Endothelial cell of hepatic sinusoid (primary cell): ENCODE data around the gene NOL4L.

Experiments used
- in situ Hi-C: cut with HindIII; loops from 2 replicates; pipeline ENCODE4 v1.10.0; 2017; ENCODE audit warnings: low sequenced_read_pairs

NOL4L gene

DNA sequence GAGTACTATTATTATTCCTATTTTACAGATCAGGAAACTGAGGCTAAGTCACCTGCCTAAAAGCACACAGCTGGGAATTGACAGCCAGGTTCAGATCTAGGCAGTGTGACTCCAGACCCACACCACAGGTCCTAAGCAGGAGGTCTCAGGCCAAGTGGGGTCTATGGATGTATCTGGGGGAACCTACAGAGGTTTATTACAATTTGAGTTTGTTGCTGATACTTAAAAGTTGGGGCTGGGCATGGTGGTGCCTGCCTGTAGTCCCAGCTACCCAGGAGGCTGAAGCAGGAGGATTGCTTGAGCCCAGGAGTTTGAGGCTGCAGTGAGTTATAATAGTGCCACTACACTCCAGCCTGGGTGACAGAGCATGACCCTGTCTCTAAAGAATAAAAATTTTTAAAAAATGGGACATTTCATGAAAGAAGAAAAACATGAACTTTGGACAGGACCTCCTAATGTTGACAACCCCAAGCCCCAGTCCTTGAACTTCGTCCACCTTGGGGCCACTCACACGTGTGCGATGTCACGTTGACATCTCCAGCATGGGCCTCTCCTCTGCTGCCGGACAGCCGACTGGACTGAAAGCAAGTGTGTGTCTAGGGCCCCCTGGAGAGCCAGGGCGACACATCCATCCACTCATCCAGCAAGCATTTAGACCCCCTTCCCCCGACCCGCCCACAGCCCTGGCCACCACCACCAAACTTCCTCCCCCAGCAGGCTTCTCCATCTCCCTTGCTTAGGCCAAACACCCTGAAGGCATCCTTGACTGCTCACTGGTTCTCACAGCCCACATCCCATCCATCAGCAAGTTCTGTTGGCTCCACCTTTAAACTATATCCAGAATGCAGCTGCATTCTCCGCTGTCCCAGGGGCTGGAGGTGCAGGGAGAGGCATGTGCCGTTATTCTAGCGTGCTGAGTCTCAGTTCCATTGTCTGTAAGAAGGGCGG, 40.0 kb downstream of the NOL4L start:
- in situ Hi-C loops, result no loop called here

DNA sequence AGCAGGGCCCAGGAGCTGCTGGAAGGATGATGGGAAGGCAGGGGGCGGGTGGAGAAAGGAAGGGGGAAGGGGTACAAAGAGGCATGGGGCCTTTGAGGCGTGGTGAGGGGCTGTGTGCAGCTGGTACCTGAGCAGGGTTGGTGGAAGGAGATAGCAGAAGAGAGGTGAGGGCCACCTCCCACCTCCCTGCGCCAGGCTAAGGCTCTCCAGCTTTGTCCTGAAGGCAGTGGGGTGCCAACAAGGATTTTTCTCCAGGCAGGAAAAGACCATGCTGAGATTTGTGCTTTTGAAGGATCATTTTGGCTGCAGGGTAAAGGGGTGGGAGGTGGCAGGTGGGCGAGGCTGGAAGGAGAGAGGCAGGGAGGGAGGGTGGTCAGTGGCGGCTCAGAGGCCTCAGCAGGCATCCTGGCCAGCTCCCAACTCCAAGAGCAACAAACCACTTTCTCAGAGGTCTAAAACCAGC, 40.8 kb downstream of the NOL4L start:
- in situ Hi-C loops, result no loop called here

DNA sequence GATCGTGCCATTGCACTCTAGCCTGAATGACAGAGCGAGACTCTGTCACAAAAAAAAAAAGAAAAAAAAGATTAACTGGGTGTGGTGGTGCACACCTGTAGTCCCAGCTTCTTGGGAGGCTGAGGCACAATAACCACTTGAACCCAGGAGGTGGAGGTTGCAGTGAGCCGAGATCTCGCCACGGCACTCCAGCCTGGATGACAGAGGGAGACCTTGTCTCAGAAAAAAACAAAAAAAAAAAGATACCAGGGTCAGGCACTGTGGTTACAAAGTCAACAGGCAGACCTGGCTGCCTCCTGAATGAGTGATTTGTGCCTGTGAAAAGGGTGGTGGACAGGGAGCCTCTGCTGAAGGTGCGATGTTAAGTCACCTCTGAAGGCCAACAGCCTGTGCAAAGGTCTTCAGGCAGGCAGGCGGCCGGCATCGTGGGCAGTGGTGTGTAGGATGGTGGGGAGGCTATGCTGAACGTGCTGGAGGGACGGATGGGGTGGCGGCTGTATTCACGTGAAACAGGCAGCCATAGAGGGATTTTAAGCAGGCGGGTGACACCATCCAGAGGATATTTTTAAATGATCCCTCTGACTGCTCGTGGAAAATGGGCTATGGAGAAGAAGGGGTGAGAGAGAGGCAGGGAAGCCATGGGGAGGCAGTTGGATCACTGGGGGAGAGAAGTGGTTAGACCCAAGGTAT, 41.4 kb downstream of the NOL4L start:
- in situ Hi-C loops, result no loop called here

DNA sequence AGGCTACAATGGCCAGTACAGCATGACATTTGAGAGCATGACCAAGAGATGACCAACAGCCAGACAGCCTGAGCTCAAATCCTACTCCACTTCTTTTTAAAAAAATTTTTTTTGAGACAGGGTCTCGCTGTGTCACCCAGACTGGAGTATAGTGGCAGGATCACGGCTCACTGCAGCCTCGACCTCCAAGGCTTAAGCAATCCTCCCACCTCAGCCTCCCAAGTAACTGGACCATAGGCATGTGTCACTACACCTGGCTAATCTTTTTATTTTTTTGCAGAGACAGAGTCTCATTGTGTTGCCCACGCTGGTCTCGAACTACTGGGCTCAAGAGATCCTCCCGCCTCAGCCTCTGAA, 42.9 kb downstream of the NOL4L start:
- in situ Hi-C loops, result no loop called here

DNA sequence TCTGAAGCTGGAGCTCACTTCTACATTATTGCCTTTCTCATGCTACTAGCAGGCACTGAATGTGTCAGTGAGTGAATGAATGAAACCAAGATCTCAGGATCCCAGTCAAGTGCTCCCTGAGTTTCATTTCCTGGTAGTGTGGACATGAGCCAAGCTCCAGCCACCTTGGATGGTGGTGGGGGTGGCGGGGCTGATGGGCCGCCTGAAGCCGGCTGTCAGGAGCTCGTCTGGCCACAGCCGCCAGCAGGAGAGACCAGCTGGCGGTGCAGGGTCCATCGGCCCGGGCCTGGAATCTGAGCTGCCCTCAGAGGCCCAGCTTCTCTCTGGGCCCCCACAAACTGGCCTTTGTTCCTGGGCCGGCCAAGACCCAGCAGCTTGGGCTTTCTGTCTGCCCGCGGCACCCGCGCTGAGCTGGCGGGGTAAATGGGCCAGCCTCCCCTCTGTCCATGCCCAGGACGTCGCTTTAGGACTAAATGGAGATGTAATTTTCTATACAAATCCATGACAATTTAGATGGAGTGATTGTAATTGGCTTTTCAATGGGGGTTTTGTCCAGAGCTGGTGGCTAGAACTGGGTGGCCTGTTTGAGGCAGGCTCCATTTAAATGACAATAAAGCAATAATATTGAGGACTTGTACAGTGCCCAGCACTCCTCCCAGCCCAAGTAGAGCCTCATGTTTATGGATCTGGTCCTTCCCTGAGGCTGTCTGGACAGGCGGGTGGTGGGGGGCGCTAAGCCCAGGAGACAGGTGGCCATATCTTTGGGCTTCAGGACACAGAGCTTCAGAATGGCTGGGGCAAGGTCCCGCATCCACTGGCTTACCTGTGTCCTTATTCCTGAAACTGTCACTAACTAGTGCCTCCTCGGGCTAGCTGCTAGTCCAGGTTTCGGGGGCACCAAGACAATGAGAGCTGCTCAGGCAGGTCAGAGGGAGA, 43.5 kb downstream of the NOL4L start:
- in situ Hi-C loops, result no loop called here

DNA sequence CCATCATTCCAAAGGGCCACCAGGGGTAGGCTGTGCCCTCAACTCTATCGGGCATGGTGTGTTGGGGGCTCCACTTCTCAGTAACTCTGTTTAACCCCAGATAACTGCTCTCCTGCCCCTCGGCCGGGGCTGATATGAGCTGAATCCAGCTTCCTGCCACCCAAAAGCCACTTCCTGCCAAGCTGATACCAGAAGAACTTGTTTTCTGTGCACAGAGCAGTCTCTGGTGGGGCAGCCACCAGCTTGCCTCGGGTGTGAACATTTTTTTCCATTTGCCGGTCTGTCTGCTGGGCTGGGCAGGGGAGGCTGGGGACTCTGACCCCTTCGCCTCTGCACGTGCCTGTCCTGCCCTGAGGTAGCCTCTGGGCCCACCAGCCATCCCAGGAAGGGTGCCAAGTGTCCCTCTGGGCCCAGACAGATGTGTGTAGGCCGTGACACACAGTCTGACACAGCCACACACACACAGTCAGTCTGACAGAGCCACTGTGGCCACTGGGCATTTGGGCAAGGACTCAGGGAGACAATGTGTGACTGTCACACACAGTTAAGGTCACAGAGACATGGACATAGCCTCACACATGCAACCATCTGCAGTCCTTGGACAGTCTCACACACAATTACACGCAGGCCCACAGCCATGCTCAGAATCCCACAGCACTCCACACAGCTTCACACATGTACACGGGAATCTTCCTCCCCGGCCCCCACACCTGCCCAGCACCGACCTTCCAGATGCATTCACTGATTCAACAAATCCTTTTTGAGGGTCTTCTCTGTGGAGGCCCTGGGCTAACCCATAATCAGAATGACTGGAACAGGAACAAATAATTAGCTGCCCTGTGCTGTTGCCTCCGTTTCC, 45.1 kb downstream of the NOL4L start:
- in situ Hi-C loops, result no loop called here

DNA sequence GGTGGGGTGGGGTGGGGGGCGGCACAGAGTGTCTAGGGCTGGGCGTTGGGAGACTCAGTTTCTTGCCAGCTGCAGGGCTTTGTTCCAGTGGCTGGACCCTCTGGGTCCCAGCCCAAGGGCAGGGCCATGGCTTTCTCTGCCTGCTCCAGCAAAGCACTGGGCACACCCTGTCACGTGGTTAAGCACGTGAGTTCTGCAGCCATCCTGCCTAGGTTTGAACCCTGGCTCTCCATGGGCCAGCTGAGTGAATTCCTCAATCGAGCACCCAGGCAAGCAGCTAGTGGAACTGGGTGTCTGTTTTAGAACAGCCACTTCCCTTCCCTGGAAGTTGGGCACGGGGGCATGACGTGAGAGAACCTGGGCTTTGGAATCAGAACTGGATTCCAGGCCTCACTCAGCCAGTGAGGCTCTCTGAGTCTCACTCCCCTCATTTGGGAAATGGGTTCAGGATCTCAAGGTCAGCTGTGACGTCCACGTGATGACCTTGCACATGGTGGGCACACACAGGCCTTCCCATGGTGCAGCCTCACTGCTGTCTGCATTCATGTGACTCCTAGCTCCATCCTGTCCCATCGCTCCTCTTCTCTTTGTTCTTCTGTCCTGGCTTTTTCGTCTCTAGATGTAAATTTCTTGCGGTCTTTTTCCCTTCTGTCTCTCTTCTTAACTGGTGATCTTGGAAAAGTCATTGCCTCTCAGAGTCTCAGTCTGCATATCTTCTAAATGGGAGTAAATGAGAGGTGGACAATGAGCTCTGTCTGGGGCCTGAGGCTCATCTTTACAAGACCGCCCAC, 45.9 kb downstream of the NOL4L start:
- in situ Hi-C loops, result no loop called here

DNA sequence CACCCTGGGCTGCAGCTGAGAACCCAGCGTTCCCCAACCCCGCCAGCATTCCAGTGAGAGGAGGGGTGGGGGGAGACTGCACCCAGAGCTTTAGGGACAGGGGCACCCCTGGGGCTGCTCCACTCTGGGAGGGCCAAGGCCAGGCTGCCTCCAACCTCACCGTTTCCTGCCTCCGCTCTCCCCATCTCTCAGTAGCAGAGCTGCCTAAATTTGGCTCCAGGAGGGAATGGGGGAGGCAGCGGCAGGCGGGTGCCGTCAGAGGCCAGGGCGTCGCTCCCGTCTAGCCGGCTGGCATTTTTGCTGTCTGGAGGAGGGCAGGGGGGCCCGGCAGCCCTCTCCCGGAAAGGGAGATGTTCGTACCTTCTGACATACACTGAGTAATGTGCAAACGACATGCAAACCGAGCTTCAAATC, 46.6 kb downstream of the NOL4L start:
- in situ Hi-C loops, result no loop called here

DNA sequence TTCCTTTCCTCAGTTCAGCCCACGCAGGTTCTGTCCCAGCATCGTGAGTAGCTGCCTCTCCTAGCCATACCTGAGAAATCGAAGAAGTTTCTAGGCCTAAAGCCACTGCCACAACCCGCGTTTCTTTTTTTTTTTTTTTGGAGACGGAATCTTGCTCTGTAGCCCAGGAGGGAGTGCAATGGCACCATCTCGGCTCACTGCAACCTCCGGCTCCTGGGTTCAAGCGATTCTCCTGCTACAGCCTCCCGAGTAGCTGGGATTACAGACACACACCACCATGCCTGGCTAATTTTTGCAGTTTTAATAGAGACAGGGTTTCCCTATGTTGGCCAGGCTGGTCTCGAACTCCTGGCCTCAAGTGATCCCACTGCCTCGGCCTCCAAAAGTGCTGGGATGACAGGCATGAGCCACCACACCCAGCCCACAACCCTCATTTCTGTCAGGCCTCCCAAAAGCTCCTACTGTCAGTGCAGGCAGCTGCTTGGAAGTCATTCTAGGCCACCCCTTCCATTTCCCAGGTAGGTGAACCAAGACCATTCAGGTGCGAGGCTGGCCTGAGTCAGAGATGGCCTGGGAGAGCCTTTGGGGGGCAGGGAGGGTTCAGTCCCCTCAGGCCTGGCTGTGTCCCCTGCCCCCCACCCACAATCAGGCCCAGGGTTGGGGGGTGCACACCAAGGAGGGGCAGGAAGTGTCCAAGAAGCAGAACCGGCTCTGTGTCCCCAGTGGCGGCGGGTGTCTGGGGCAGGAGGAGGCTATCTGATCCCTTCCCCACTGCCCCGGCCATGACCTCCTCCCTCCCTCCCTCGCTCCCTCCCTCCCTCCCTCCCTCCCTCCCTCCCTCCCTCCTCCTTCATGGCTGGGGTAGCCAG, 47.2 kb downstream of the NOL4L start:
- in situ Hi-C loops, result no loop called here

DNA sequence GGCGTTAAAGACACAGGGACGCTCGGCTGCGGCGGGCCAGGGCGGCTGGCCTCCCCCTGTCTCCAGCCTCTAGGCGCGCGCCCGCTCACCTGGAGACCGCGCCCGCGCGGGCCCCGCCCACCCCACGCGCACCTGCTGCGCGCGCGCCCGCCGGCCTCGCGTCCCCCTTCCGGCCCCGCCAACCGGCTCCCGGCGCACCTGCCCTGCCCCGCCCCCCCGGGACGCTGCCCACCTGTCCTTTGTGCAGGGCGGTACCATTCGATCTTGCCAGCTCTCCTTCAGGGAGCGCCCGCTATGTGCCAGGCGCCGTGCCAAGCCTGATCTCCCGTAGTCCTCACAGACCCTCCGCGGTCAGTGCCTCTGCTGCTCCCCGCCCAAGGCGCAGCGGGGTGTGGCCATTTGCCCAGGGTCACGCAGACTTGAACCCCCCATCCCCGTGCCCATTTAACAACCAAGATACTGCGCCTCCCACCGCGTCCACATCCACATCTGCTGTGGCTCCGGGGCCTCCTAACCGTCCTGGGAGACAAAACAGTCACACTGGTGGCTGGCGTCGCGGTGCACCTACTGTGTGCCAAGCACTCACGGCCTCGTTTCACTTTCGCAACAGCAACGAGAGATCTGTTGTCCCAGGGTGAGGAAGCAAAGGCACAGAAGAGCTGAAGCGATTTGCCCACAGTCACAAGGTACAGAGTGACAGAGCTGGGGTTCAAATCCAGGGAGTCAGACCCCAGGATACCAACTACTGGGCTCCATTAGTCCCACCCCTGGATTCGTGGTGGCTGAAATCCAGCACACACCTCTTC, 48.1 kb downstream of the NOL4L start:
- in situ Hi-C loops, result no loop called here

DNA sequence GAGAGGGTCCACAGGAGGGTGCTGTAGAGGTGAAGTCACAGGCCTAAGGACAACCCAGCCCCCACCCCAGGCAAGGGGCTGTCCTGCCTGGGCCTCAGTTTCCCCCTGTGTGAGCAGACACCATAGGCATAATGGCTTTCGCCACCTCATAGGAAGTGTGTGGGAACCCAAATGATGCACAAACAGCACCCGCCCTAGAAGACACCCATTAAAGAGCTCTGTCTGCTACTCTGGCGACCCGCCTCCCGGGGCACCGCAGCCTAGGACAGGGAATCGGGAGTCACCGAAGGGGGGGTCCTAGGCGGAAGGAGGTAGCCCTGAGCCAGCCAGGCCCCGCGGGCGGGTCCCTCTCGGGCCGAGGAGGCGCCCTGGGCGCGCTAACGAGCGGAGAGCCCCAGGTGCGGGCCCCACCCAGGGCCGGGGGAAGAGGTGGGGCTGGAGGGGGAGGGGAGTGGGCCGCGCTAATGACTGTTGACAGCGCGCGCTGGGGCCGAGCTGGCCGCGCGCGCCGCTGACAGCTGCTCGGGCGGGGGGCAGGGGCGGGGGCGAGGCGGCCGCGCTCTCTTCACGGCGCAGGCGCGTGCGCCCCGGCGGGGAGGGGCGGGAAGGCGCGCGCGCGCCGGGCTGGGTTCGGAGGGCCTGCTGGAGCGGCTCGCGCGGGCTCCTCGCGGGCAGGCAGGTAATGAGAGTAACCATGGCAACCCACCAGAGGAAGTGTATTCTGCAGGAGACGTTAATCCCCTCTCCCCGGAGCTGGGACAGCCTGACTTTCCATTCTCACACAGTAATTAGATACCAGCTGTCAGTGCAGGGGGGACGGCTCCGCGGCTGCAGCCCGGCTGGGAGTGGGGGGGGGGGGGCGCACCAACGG, 48.9 kb downstream of the NOL4L start:
- in situ Hi-C loops, result no loop called here

DNA sequence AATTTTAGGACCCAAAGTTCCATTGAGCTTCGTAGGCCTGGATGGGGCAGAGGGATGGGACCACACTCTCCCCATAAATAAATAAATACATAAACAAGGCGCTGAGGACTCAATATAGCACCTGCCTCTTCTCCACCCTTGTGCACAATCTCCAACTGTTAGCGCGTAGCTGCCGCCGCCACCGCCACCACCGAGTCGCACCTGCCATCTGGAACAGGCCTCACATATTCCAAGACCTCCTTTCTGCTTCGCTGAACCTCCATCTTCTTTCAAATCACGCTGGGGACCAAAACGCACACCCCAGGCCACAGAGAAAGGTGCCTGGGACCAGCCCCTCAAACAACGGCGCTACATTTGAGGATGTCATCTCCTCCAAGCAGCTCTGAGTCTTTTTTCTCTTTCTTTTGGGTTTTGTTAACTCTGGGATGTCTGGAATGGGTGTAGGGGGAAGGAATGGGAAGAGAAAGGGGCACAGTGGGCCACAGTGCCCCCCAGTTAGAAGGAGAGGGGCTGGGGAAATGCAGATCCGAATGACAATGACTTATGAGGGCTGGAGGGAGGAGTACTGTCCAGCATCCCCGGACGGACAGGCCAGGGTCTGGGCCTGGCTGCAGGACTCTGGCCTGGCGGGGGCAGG, 49.7 kb downstream of the NOL4L start:
- in situ Hi-C loops, result no loop called here

DNA sequence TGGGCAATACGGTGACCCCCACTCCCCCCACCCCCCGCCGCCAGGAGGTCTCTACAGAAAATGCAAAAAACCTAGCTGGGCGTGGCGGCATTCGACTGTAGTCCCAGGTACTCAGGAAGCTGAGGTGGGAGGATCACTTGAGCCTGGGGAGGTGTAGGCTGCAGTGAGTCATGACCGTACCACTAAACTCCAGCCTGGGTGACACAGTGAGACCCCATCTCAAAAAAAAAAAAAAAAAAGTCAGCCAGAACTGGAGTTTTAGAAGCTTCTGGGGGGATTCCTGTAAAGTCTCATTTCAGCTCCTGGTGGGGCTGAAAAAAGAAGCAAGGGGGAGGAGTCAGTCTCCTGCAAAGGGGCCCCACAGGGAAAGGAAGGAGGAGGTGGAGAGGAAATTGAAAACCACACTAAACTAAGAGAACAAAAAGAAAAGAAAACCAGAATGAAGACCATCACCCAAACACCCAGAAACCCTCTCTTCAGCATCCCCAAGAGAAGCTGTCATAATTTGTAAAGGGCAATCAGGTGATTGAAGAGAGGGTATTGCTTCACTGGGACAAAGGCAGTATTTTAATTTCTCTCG, 50.4 kb downstream of the NOL4L start:
- in situ Hi-C loops, result no loop called here

DNA sequence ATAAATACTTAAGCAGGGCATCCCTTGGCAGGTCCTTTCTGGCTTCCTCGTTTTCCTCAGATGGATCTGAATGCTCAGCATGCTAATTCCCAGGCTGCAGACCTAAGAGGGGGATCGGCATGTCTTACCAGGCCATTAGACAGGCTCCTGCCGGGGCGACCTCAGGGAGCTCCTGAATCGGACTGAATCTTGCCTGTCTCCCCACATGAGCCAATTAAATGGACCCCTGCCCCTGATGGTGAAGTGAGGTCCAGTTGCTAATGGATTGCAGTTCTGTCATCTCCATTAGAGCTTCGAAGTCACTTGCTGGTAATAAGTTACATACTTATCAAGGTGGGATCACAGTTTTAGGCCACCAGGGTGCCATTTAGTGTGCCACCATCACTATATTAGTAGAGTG, 51.4 kb downstream of the NOL4L start:
- in situ Hi-C loops, result no loop called here

DNA sequence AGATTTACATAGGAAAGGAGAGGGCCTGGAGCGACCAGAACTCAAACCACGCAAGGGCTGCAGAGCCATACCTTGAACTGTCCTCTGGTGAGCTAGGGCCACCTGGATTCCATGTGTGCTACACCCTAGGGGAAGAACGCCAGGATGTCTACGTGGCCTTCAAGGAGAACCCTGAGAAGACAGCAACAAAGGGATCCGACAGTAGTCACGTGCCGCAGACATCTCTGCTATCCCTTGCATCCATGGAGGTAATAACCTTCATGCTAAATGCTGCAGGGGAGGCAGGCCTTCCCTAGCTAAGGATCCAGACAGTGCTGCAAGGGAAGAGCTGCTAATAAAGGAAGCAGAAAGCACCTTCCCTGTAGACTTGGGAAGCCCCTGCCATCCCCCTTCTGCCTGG, 52.9 kb downstream of the NOL4L start:
- in situ Hi-C loops, result no loop called here
